Effector memory CD8-positive, alpha-beta T cell (primary cell): ENCODE data around the gene ANKRD44.

Experiments used
- ATAC-seq: fragments of 150-1000 bp; cut with Tn5 transposase; replicated peaks from 2 replicates; pipeline ENCODE4 v1.10.0; 2021; ENCODE audit warnings: mild to moderate bottlenecking, moderate library complexity
- DNase-seq, 3 experiments: peaks; one replicate each; pipeline ENCODE4 v3.0.0; 2021
- H3K27ac Mint-ChIP-seq, 2 donors: one replicate each; pipeline ENCODE4 v1.8.0; 2022; ENCODE audit warnings: mild to moderate bottlenecking in 2 of 2, mixed read lengths in 2 of 2, moderate library complexity in 2 of 2
- H3K27me3 Mint-ChIP-seq, 2 donors: one replicate each; pipeline ENCODE4 v1.8.0; 2022; ENCODE audit warnings: mixed read lengths in 2 of 2
- H3K36me3 Mint-ChIP-seq: one replicate; pipeline ENCODE4 v1.8.0; 2022; ENCODE audit warnings: mild to moderate bottlenecking, moderate library complexity, mixed read lengths; ENCODE audit not compliant: insufficient read depth
- H3K4me1 Mint-ChIP-seq, 2 donors: one replicate each; pipeline ENCODE4 v1.8.0; 2022; ENCODE audit warnings: low read depth in 2 of 2, mixed read lengths in 2 of 2
- H3K4me3 Mint-ChIP-seq, 2 donors: one replicate each; pipeline ENCODE4 v1.8.0; 2022; ENCODE audit warnings: mild to moderate bottlenecking in 2 of 2, mixed read lengths in 2 of 2, moderate library complexity in 2 of 2
- H3K9me3 Mint-ChIP-seq, 2 donors: one replicate each; pipeline ENCODE4 v1.8.0; 2022; ENCODE audit warnings: mixed read lengths in 2 of 2

The ANKRD44 gene

DNA sequence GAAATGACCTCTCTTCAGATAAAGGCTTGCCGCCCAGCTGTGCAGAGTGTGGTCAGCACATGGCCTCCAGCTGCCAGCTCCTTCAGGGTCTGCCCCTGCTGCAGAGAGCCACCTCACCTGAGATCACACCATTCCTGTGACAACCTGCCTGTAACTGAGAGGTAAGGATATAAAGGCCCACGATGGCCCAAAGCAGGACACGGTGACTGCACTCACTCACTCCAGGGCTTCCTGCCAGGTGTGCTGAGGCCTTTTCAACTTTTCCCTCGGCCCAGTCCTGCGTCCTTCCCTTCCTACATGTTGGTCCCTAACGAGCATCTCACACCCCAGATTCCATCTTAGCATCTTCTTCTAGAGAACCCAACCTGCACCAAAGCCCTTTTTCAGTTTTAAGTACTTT, 36.2 kb downstream of the ANKRD44 start:
- ATAC-seq = peak; percentile 31
- peaks cover 26% of the 10 kb centered on the region for H3K36me3 Mint-ChIP-seq
- H3K4me1 Mint-ChIP-seq = peaks cover 55 to 75% of the 10 kb centered on the region in 2 donors
- no peaks in the 10 kb centered on the region for H3K9me3 Mint-ChIP-seq
- peak overlapping the region; percentile 11 to 22 for H3K4me3 Mint-ChIP-seq
- H3K27ac Mint-ChIP-seq = peak overlapping the region; percentile 32 to 89
- no peak for DNase-seq
- H3K27me3 Mint-ChIP-seq = no peaks in the 10 kb centered on the region

DNA sequence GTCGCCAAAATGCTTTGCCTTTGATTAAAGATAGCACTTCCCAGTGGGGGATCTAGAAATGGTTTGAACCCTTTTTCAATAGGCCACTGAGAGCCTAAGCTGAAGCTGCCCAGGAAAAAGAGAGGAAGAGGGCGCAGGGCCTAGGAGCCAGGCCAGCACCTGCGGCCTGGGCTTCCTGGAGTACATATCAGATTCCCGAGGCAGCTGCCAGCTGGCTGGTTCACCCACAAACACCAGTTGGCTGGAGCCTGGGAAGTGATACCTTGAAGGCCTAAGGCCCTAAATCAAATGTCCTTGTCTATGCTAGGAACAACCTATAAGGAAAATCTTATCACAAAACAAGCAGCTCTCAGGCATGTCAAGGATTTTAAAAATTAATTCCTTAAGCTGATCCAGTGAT, 37.1 kb downstream of the ANKRD44 start:
- Mint-ChIP-seq H3K4me1 (peaks cover 55 to 73% of the 10 kb centered on the region in 2 donors), H3K27me3 (no peaks in the 10 kb centered on the region), H3K36me3 (peaks cover 23% of the 10 kb centered on the region), H3K9me3 (no peaks in the 10 kb centered on the region), H3K27ac (peak overlapping the region; percentile 32 to 73), H3K4me3 (no peak overlapping the region)
- ATAC-seq (no peak), DNase-seq (no peak)

DNA sequence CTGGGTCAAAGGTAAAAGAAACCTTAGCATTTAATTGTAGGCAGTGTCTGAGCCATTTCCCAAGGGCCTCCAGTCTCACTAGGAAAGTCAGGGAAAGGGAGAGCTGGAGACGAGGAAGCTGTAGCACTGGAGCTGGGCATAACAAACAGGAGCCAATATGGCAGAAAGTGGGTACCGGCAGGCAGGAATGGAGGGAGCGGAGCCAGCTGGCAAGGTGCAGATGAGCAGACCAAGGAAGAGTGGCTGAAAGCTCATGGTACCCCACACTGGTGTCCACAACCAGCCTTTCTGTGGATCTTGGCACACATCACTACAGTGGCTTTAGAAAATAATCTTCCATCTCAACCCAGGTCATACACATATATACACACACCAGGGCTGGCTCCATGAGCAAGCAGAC, 40.0 kb downstream of the ANKRD44 start:
- Mint-ChIP-seq H3K27ac (peak overlapping the region; percentile 91 to 96), H3K4me1 (peaks cover 64 to 79% of the 10 kb centered on the region in 2 donors), H3K36me3 (peaks cover 15% of the 10 kb centered on the region), H3K27me3 (no peaks in the 10 kb centered on the region), H3K4me3 (peak overlapping the region; percentile 11 to 58), H3K9me3 (no peaks in the 10 kb centered on the region)
- DNase-seq (no peak), ATAC-seq (no peak)

DNA sequence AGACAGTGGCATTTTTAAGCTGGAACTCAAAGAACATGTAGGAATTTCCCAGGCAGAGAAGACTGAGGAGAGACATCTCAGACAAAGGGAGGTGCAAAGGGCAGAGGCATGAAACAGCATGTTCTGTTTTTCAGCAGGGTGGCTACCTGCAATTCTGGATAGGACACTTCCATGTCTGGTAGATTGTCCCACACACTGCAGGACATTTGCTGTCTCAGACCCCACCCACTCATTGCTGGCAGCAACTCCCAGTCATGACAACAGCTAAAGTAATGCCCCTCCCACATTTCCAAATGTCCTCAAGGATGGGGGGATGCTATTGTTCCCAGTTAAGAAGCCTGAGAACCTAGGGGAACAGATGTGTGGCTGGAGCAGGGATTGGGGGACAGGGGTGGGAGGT, 40.8 kb downstream of the ANKRD44 start:
- no peak for DNase-seq
- ATAC-seq = no peak
- Mint-ChIP-seq H3K27me3 (no peaks in the 10 kb centered on the region), H3K27ac (peak overlapping the region; percentile 91 to 96), H3K36me3 (peaks cover 17% of the 10 kb centered on the region), H3K4me3 (peak overlapping the region; percentile 11 to 71), H3K9me3 (no peaks in the 10 kb centered on the region), H3K4me1 (peaks cover 67 to 81% of the 10 kb centered on the region in 2 donors)

DNA sequence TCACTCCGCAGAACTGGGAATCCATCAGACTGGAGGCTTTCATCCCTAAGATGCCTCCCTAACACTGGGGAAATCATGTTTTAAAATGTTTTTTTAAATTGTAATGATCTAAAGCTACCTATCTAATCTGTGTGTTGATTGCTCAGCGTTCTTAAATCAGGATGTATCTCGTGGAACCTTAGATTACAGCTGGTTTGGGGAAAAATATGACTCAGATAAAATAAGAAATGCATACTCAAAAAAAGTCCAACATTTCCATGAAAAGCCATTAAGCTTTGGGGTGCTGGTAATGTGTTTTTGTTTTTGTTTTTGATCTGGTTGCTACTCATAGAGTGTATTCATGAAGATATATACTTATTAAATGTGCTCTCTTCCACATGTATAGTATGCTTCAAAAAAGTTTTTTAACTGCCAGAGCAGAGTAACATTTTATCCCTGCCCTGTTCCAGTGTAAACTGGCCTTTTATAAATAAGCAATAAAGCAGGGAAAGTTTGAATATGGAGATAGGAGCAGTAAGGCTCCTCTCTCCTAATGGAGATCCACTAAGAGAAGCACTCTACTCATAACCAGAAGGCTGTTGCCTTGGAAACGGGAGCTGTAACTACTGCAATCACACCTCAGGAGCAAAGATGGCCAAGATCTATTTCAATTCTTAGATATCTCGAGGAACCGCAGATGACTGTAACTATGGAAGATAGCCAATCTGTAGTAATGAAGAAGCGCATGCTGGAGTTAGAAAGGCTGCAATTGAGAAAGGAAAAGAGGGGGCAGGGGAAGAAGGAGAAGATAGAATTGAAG, 41.6 kb downstream of the ANKRD44 start:
- Mint-ChIP-seq H3K4me1 (peaks cover 66 to 80% of the 10 kb centered on the region in 2 donors), H3K27ac (peak overlapping the region; percentile 91 to 96), H3K9me3 (no peaks in the 10 kb centered on the region), H3K36me3 (peaks cover 11% of the 10 kb centered on the region), H3K27me3 (no peaks in the 10 kb centered on the region), H3K4me3 (peak overlapping the region; percentile 11 to 71)
- DNase-seq = peak in 2 of 3 experiments; percentile 31 to 36
- peak; percentile 74 for ATAC-seq

DNA sequence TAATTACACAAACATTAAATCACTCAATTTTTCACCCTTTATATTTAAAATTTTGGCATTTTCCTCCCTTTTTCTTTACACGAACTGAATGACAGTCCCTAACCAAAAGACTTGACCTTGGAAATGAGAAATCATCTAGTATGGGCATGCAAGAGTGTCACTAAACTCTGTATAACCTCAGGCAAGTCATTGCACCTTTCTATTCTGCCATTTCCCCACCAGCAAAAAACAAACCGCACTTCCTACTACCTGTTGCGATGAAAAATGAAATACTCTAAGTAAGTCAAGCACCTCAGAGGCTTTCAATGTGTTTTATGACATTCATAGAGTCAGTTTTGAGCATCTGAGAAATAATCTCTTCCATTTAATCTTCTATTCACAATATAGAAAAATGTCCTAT, 44.1 kb downstream of the ANKRD44 start:
- peak overlapping the region; percentile 40 to 55 for H3K4me3 Mint-ChIP-seq
- DNase-seq = peak; percentile 20 to 34 (median 30)

DNA sequence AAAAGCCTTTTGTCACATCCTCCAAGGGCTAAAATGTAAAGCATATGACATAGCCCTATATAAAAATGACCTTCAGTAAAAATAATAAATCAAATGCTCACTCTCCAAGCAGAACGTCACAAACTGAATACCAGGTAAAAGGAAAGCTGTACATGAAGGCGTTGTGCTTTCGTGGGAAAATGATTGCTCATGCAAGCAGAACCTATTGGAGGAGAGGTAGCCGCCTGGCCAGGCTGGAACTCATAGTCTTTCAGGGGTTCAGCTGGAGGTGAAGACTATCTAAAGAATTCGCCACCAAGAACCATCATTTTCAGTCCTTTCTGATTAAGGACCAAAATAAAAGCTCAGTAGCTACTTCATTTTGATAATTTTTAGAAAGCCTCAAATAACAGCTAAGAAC, 44.7 kb downstream of the ANKRD44 start:
- Mint-ChIP-seq H3K9me3 (no peaks in the 10 kb centered on the region), H3K27ac (peak overlapping the region; percentile 91 to 92), H3K4me1 (peaks cover 77 to 91% of the 10 kb centered on the region in 2 donors), H3K36me3 (peaks cover 20% of the 10 kb centered on the region), H3K27me3 (no peaks in the 10 kb centered on the region), H3K4me3 (peak overlapping the region; percentile 40 to 55)
- no peak for DNase-seq
- no peak for ATAC-seq

More for the DNA sequence above, 44.1 kb downstream of the ANKRD44 start:
- peak overlapping the region; percentile 91 to 92 for H3K27ac Mint-ChIP-seq
- peaks cover 21% of the 10 kb centered on the region for H3K36me3 Mint-ChIP-seq
- H3K4me1 Mint-ChIP-seq = peaks cover 78 to 93% of the 10 kb centered on the region in 2 donors
- H3K27me3 Mint-ChIP-seq = no peaks in the 10 kb centered on the region
- H3K9me3 Mint-ChIP-seq = no peaks in the 10 kb centered on the region
- ATAC-seq = peak; percentile 73

DNA sequence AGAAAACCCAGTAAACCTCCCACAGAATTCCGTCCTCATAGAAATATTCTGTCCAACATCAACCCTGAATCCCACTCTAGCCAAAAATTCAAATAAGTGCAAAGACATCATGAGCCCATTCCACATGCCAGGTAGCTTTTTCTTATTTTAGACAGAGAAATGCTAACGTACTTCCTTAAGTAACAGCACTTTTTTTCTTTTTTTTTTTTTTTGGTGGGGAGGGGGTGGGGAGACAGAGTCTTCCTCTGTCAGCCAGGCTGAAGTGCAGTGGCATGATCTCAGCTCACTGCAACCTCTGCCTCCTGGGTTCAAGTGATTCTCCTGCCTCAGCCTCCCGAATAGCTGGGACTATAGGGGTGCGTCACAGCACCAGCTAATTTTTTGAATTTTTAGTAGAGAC, 45.5 kb downstream of the ANKRD44 start:
- ATAC-seq = no peak
- no peaks in the 10 kb centered on the region for H3K9me3 Mint-ChIP-seq

DNA sequence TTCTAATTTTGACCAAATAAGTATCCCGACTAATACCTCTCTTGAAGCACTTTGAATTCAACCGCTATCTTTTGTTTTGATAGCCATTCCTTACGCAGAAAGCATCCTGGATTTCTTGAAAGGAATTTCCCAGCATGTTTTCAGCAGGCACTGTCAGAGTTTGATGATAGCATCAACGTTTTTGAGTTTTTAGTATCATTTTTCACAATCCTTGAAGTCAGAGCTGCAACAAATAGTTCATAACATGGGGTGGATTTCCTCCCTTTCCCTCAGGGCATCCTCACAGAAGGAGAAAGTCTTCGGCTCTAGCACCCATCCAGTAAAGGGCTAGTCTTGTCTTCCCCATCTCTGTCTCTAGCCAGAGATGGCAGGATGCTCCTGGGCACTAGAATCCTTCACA, 46.2 kb downstream of the ANKRD44 start:
- Mint-ChIP-seq H3K4me1 (peaks cover 67 to 80% of the 10 kb centered on the region in 2 donors), H3K4me3 (peak overlapping the region; percentile 73 to 76), H3K36me3 (peaks cover 22% of the 10 kb centered on the region), H3K27ac (peak overlapping the region; percentile 91 to 92), H3K9me3 (no peaks in the 10 kb centered on the region), H3K27me3 (no peaks in the 10 kb centered on the region)
- DNase-seq (no peak), ATAC-seq (no peak)

More for the DNA sequence above, 45.5 kb downstream of the ANKRD44 start:
- H3K4me3 Mint-ChIP-seq = peak overlapping the region; percentile 40 to 76
- H3K4me1 Mint-ChIP-seq = peaks cover 70 to 82% of the 10 kb centered on the region in 2 donors
- peaks cover 19% of the 10 kb centered on the region for H3K36me3 Mint-ChIP-seq
- no peak for DNase-seq
- H3K27me3 Mint-ChIP-seq = no peaks in the 10 kb centered on the region
- H3K27ac Mint-ChIP-seq = peak overlapping the region; percentile 91 to 92

DNA sequence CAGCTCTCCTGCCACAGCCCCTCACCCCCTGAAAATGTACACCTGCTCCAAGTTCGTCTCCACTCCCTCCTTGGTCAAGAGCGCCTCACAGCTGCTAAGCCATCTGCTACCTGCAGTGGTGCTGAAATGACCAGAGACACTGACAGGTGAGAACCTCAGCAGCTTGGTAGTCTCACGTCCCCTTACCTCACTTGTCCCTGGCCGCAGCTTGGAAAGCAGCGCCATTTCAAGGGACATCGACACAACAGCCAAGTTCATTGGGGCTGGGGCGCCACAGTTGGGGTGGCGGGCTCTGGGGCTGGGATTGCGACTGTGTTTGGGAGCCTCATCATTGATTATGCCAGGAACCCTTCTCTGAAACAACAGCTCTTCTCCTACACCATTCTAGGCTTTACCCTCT, 47.5 kb downstream of the ANKRD44 start:
- Mint-ChIP-seq H3K36me3 (peaks cover 34% of the 10 kb centered on the region), H3K4me1 (peaks cover 66 to 81% of the 10 kb centered on the region in 2 donors), H3K27me3 (no peaks in the 10 kb centered on the region), H3K9me3 (peaks cover 0 to 5% of the 10 kb centered on the region in 2 donors), H3K27ac (peak overlapping the region; percentile 91 to 92), H3K4me3 (peak overlapping the region; percentile 73 to 76)
- ATAC-seq = no peak
- no peak for DNase-seq

DNA sequence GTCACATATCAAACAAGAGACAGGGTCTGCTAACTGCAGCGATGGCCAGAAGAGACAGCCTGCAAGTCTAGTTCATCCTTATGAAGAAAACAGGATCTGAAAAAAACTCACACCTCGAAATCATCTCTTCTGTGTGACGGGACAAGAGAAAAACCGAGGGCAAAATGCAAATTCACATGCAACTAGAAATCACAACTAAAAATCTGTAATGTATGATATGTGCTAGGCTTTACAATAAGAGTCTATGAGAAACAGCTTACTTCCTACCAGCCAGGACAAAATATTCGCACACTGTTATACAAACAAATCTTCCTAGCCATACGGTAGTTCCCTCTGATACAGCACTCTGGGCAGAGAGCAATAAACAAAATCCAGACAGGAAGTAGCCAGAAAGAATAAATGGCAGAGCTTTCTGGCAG, 48.8 kb downstream of the ANKRD44 start:
- Mint-ChIP-seq H3K9me3 (peaks cover 0 to 5% of the 10 kb centered on the region in 2 donors), H3K36me3 (peaks cover 40% of the 10 kb centered on the region), H3K4me3 (peak overlapping the region; percentile 52 to 76), H3K27me3 (no peaks in the 10 kb centered on the region), H3K4me1 (peaks cover 61 to 78% of the 10 kb centered on the region in 2 donors), H3K27ac (peak overlapping the region; percentile 91 to 92)
- peak; percentile 46 for ATAC-seq
- DNase-seq = no peak

DNA sequence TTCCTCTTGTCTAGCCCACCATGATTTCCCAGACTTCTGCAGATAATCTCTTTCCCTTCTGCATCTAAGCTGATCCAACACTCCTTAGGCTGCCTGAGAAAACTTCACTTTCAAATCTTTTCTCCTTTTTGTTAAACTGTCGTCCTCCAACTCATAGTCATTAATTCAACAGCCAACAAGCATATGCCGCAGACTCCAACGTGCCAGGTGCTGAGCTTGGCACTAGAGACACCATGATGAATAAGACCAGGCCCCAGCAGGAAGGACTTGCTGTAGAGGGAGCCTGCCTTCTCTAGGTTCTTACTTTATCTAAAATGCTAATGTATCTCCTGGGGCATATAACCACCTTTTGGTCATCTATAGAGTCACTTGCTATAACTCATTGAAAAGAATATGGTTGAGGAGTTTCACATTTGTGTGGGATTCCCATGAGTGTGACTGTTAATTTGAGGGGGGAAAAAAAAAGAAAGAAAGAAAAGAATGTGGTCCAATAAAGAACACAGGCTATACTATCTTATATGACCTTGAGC, 51.0 kb downstream of the ANKRD44 start:
- H3K9me3 Mint-ChIP-seq = peaks cover 0 to 5% of the 10 kb centered on the region in 2 donors
- peaks cover 47% of the 10 kb centered on the region for H3K36me3 Mint-ChIP-seq
- peak overlapping the region; percentile 36 to 58 for H3K4me3 Mint-ChIP-seq
- peak overlapping the region; percentile 84 to 99 for H3K27ac Mint-ChIP-seq
- ATAC-seq (no peak), DNase-seq (no peak)
- H3K4me1 Mint-ChIP-seq = peaks cover 65 to 80% of the 10 kb centered on the region in 2 donors
- H3K27me3 Mint-ChIP-seq = no peaks in the 10 kb centered on the region

DNA sequence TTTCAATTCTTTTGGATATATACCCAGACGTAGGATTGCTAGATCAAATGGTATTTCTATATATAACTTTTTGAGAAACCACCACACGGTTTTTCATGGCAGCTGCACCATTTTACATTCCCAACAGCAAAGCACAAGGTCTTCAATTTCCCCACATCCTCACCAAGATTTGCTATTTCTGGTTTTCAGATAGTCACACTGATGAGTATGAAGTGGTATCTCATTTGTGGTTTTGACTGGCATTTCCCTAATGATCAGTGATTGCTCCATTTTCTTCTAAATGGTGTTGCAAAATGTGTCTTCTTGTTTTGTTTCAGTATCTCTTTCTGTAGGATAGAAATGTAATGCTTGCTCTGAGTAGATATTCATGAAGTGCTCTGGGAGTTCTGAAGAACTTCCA, 52.0 kb downstream of the ANKRD44 start:
- Mint-ChIP-seq H3K27ac (peak overlapping the region; percentile 84 to 99), H3K36me3 (peaks cover 47% of the 10 kb centered on the region), H3K27me3 (no peaks in the 10 kb centered on the region), H3K9me3 (peaks cover 0 to 5% of the 10 kb centered on the region in 2 donors), H3K4me3 (peak overlapping the region; percentile 58 to 78), H3K4me1 (peaks cover 63 to 82% of the 10 kb centered on the region in 2 donors)
- ATAC-seq (peak; percentile 42), DNase-seq (no peak)
